Astrocyte (in vitro differentiated cells and primary cell): ENCODE data around the gene WDR20.
"Not testable (repeated sequence)": the region's sequence is repeated elsewhere in the genome, so short reads cannot be mapped to it uniquely, and the experiment has no call there.

Experiments
- EZH2 ChIP-seq: IDR thresholded peaks from 2 replicates; pipeline ENCODE4 v1.6.1; 2012; ENCODE audit warnings: mild to moderate bottlenecking, low read length, inconsistent platforms; ENCODE audit not compliant: insufficient read depth
- TF ChIP-seq, protein P1 (sequence below): IDR thresholded peaks from 2 replicates; pipeline ENCODE4 v1.5.1; 2011; ENCODE audit warnings: low read depth, mild to moderate bottlenecking, inconsistent platforms, low read length, moderate library complexity; ENCODE audit not compliant: insufficient read depth

DNA sequence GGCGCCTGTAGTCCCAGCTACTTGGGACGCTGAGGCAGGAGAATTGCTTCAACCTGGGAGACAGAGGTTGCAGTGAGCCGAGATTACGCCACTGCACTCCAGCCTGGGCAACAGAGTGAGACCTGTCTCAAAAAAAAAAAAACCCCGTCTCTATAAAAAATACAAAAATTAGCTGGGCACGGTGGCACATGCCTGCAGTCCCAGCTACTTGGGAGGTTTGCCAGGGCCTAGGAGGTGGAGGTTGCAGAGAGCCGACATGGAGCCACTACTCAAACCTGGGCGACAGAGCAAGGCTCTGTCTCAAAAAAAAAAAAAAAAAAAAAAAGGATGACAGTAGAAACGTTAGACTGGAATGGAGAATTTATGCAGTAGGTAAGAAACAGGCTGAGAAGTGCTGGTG is 5.7 kb upstream of the WDR20 start:
- TF ChIP-seq, protein P1, sequence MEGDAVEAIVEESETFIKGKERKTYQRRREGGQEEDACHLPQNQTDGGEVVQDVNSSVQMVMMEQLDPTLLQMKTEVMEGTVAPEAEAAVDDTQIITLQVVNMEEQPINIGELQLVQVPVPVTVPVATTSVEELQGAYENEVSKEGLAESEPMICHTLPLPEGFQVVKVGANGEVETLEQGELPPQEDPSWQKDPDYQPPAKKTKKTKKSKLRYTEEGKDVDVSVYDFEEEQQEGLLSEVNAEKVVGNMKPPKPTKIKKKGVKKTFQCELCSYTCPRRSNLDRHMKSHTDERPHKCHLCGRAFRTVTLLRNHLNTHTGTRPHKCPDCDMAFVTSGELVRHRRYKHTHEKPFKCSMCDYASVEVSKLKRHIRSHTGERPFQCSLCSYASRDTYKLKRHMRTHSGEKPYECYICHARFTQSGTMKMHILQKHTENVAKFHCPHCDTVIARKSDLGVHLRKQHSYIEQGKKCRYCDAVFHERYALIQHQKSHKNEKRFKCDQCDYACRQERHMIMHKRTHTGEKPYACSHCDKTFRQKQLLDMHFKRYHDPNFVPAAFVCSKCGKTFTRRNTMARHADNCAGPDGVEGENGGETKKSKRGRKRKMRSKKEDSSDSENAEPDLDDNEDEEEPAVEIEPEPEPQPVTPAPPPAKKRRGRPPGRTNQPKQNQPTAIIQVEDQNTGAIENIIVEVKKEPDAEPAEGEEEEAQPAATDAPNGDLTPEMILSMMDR = not testable (repeated sequence)
- TF ChIP-seq EZH2 = not testable (repeated sequence)
